NCI-H460 (cell line): ENCODE data around the gene CSNK1G1. TPM values are rescaled to one million over a fixed set of nuclear protein-coding genes. Genes with fewer than 3 reads are reported as not detected.
A peak's percentile ranks its signal among the peaks of the same experiment; 100 is the strongest.
"Not testable (repeated sequence)": the region's sequence is repeated elsewhere in the genome, so short reads cannot be mapped to it uniquely, and the experiment has no call there.

ENCODE experiments used
- DNase-seq: peaks from one replicate; pipeline ENCODE4 v3.0.0-alpha.2; 2016; ENCODE audit warnings: low read depth; ENCODE audit errors: extremely low read depth
- total RNA-seq: library from RNA; depleted of rRNA; stranded (reverse); fragments of >200 nt; shearing (Covaris generic); gene quantifications from 2 replicates; pipeline ENCODE4 v1.2.3, GENCODE V29; 2014

The CSNK1G1 gene
- total RNA-seq, 1 experiment from 2014 or later: 20.7 TPM

GRCh38 chr15:64351265-64351664, 4.7 kb downstream of the CSNK1G1 start:
- no peak for DNase-seq

- no peak for DNase-seq
Measured at GRCh38 chr15:64349375-64349774, 6.6 kb downstream of the CSNK1G1 start.

- no peak for DNase-seq
Measured at GRCh38 chr15:64348455-64348854, 7.5 kb downstream of the CSNK1G1 start.

GRCh38 chr15:64346242-64346641, 9.7 kb downstream of the CSNK1G1 start:
- not testable (repeated sequence) for DNase-seq

GRCh38 chr15:64344651-64345294, 11.2 kb downstream of the CSNK1G1 start:
- DNase-seq: no peak

GRCh38 chr15:64343841-64344240, 12.1 kb downstream of the CSNK1G1 start:
- DNase-seq: no peak

GRCh38 chr15:64343222-64343621, 12.8 kb downstream of the CSNK1G1 start:
- no peak for DNase-seq

- DNase-seq: no peak
Measured at GRCh38 chr15:64341961-64342360, 14.0 kb downstream of the CSNK1G1 start.

- no peak for DNase-seq
Measured at GRCh38 chr15:64340355-64340754, 15.6 kb downstream of the CSNK1G1 start.

- DNase-seq: no peak
Measured at GRCh38 chr15:64337761-64338160, 18.2 kb downstream of the CSNK1G1 start.

- no peak for DNase-seq
Measured at GRCh38 chr15:64333986-64334929, 21.7 kb downstream of the CSNK1G1 start.

- DNase-seq: no peak
Measured at GRCh38 chr15:64333516-64333915, 22.5 kb downstream of the CSNK1G1 start.

- not testable (repeated sequence) for DNase-seq
Measured at GRCh38 chr15:64331668-64332067, 24.3 kb downstream of the CSNK1G1 start.

- DNase-seq: not testable (repeated sequence)
Measured at GRCh38 chr15:64326975-64327374, 29.0 kb downstream of the CSNK1G1 start.

GRCh38 chr15:64326458-64326857, 29.5 kb downstream of the CSNK1G1 start:
- DNase-seq: peak; percentile 20

- DNase-seq: no peak
Measured at GRCh38 chr15:64324165-64324877, 31.7 kb downstream of the CSNK1G1 start.

GRCh38 chr15:64315216-64315615, 40.8 kb downstream of the CSNK1G1 start:
- no peak for DNase-seq

- DNase-seq: no peak
Measured at GRCh38 chr15:64314456-64314855, 41.5 kb downstream of the CSNK1G1 start.

GRCh38 chr15:64311566-64311965, 44.4 kb downstream of the CSNK1G1 start:
- no peak for DNase-seq

GRCh38 chr15:64310036-64310435, 45.9 kb downstream of the CSNK1G1 start:
- no peak for DNase-seq

- DNase-seq: no peak
Measured at GRCh38 chr15:64305261-64305660, 50.7 kb downstream of the CSNK1G1 start.
